Measurements from ENCODE around the gene SLC22A31.
A peak's percentile ranks its signal among the peaks of the same experiment; 100 is the strongest.

SLC22A31 gene

DNA sequence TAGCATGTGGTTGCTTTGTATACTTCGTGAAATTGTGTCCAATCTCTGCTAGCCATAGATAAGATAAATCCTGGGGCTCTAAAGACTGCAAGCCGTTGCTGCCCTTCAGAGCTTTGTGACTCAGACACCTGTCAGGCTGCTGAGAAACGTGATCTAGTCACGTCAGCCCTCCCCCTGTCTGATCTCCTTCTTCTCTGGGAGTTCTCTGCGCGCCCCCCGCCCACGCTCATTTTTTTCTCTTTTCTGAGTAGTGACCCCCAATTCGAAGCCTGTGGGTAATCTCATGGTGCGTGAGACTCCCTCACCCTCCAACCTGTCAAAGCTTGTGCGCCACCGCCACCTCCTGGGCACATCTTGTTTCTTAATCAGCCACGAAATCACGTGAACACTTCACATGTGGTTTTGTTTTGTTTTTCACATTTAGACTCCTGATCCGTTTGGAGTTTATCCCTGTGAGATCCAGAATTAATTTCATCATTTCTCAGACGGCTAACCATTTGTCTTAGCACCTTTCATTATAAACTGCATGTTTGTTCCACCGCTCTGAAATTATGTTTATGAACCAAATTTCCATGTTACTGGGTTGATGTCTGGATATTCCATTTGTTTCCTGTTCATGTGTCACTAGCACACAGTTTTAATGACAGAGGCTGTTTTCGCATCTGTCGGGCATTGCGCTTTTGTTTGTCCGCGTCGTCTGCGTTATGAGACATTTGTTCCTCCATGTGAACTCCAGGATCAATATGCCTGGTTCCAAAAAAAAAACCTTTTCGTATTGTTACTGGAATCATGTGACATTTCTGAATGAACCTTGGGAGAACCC lies 16.2 kb upstream of the SLC22A31 start:
- peak; percentile 84 for DNase-seq (ENCODE audit: low spot score)

DNA sequence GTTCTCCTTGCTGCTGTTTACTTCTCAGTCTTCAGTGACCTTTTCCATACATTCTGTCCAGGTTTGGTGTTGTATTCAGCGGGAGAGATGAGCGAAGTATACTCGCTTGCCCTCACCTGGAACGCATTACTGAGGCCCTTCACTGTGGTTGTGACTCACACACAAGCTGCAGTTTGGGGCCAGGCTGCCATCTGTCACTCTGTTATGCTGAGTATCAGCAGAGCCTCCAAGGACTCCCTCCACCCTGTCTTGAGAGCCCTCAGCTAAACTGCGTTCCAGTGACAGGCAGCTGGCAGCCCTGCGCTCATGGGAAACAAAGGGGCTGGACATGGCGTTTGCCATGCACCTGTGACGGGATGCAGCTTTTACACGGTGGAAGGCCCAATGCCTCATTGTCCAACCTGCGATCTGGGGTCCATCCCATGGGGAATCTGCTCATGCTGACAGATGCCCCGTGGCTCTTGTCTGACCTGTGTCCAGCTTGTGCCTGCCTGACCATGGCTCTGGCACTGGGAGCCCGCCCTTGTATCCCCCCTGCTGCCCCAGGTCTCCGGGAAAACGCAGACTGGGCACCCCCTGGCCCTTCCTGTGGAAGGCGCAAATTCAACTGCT lies 10.7 kb upstream of the SLC22A31 start:
- DNase-seq (ENCODE audit: low spot score): peak; percentile 47

GRCh38 chr16:89210165-89210903 lies 10.0 kb upstream of the SLC22A31 start:
- no peak for DNase-seq (ENCODE audit: low spot score)

DNA sequence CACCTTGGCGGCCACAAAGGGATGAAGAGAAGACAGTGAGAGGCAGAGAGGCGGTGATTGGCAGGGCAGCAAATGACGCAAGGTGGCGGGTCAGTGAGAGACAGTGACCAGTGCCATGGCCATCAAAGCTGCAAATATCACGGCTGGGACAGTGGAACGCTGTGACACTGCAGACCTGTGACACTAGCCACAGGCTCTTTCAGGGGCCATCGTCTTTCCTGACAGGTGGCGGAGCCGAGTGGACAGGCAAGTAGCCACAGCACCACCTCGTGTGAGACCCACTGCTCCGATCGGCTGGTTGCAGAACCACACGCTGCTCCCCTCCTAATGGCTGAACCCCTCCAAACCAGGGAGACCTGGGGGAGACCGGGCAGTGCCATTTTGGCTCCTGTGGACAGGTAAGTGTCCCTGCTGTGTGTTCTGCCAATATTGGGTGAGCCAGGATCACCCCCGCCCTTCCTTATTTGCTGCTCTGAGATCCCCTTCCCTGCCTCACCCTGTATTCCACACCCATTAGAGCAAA lies 9.2 kb upstream of the SLC22A31 start:
- no peak for DNase-seq (ENCODE audit: low spot score)

GRCh38 chr16:89207993-89208392 lies 7.7 kb upstream of the SLC22A31 start:
- no peak for DNase-seq (ENCODE audit: low spot score)

DNA sequence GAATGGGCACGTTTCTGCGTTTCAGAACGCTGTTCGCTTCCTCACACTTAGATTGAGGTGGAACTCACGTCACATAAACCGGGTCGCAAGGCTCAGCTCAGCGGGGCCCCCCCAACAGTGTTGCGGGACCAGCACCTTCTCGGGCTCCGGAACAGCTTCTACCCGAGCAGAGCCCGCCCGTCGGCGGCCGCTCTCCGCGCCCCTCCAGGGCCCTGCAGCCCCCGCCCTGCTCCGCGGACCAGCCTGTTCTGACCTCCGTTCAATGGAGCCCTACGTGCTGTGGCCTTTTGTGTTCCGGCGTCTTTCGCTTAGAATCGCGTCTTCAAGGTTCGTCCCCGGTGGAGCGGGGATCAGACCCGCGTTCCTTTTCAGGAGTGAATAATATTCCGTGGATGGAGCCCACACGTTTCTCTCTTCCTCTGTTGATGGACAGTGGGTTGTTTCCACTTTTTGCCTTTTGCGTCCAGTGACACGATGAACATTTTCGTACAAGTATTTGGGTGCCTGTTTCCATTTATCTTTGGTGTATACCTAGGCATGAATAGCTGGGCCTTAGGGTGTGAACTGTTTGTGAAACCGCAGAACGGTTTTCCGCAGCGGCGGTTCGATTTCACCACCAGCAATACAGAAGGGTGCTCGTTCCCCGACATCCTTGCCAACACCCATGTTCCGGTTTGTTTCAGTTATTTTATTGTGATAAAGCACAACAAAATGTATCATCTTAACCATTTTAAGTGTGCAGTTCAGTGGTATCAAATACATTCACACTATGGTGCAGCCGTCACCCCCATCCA lies 2.3 kb upstream of the SLC22A31 start:
- DNase-seq (ENCODE audit: low spot score): no peak

- DNase-seq (ENCODE audit: low spot score): peak; percentile 84
Measured at GRCh38 chr16:89201439-89202377, 1.4 kb upstream of the SLC22A31 start.

GRCh38 chr16:89200850-89201411 lies 594 bp upstream of the SLC22A31 start:
- no peak for DNase-seq (ENCODE audit: low spot score)

GRCh38 chr16:89199241-89200123 lies 855 bp downstream of the SLC22A31 start:
- DNase-seq (ENCODE audit: low spot score): no peak

DNA sequence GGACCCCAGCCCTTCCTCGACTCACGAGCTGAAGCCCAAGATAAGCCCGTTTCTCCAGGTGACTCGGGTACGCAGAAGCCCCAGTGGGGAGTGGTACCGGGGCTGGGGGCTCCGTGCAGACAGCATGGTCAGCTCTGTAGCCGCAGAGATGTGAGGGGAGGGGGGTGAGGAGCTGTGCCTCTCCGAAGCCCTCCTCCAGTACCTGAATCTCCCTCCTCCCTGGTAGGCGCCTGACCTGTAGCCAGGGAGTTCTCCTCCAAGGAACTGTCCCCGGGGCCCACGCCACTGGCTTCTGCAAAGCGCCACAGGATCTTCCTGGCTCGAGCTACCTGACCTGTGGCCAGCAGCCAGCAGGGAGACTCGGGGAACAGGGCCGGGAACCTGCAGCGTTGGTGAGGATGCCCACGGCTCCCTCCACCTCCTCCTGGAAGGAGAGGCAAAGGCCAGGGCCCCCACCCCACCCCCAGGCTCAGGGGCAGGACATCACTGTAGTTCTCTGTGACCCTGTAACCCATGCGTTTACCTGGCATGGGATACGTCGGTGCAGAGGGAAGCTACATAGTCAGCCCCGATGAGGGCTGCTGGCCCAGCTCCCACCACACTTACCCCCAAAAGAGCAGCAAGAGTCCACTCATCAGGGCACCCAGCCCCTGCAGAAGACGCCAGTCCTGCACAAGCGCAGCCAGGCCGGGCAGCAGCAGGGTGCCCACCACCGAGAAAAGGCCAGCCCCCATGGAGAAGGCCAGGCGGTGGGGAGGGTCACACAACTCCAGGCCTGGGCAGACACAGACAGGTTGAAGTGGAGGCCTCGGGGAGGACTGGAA lies 1.7 kb downstream of the SLC22A31 start:
- no peak for DNase-seq (ENCODE audit: low spot score)

GRCh38 chr16:89197633-89198416 lies 2.5 kb downstream of the SLC22A31 start:
- no peak for DNase-seq (ENCODE audit: low spot score)

- DNase-seq (ENCODE audit: low spot score): no peak
Measured at GRCh38 chr16:89197033-89197632, 3.2 kb downstream of the SLC22A31 start.

- no peak for DNase-seq (ENCODE audit: low spot score)
Measured at GRCh38 chr16:89195521-89196171, 4.7 kb downstream of the SLC22A31 start.

GRCh38 chr16:89194340-89195311 lies 5.7 kb downstream of the SLC22A31 start:
- DNase-seq (ENCODE audit: low spot score): no peak

DNA sequence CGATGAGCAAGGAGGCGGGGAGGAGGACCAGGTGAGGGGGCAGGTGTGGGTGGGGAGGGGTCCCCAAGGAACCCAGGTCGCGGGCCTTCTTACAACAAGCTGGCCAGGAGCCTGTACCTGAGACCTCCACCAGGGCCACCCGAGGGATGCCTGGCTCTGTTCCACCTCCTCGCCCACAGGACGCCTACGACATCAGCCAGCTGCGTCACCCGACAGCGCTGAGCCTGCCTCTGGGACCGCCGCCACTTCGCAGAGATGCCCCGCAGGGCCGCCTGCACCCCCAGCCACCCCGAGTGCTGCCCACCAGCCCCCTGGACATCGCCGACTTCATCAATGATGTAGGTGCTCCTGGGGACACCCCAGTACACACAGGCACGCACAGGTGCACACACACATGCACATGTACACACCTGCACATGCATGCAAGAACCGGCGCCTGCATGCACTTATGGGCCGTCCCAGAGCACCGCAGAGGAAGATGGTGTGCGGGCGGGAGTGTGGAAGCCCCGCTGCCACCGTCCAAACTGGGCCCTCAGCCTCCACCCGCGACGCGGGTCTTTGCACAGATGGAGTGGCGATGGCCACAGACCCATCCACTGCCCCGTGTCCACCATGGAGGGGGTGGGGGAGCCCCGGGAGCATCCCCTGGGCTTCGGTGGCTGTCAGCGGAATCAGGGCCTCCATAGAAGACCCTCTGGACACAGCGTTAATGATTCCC lies 6.6 kb downstream of the SLC22A31 start:
- no peak for DNase-seq (ENCODE audit: low spot score)
